Activated CD4-positive, alpha-beta T cell treated with anti-CD3 and anti-CD28 coated beads, Interleukin-2, amount 50 U/mL, for 24 hours (primary cell): ENCODE measurements around the gene AZGP1.
"Not testable (repeated sequence)": the region's sequence is repeated elsewhere in the genome, so short reads cannot be mapped to it uniquely, and the experiment has no call there.

Experiments used
- DNase-seq, 2 donors: peaks; one replicate each; pipeline ENCODE4 v3.0.0-alpha.2; 2020; ENCODE audit warnings: low read depth in 1 of 2, low spot score in 1 of 2

The AZGP1 gene

GRCh38 chr7:99997545-99998137 lies 21.8 kb upstream of the AZGP1 start:
- DNase-seq: peak; percentile 33 to 36

- no peak for DNase-seq
These were observed 21.1 kb upstream of the AZGP1 start for GRCh38 chr7:99996755-99997544.

GRCh38 chr7:99994819-99995218 lies 19.0 kb upstream of the AZGP1 start:
- DNase-seq: no peak

- no peak for DNase-seq
These were observed 16.7 kb upstream of the AZGP1 start for GRCh38 chr7:99992330-99993038.

GRCh38 chr7:99991543-99991942 lies 15.7 kb upstream of the AZGP1 start:
- not testable (repeated sequence) for DNase-seq

- no peak for DNase-seq
These were observed 14.6 kb upstream of the AZGP1 start for GRCh38 chr7:99990460-99990852.

GRCh38 chr7:99987846-99988245 lies 12.0 kb upstream of the AZGP1 start:
- no peak for DNase-seq

- not testable (repeated sequence) for DNase-seq
These were observed 11.5 kb upstream of the AZGP1 start for GRCh38 chr7:99987306-99987705.

GRCh38 chr7:99984593-99984992 lies 8.8 kb upstream of the AZGP1 start:
- no peak for DNase-seq

- DNase-seq: not testable (repeated sequence)
These were observed 5.2 kb upstream of the AZGP1 start for GRCh38 chr7:99981066-99981465.

- not testable (repeated sequence) for DNase-seq
These were observed 4.6 kb upstream of the AZGP1 start for GRCh38 chr7:99980448-99980872.

- peak; percentile 41 to 54 for DNase-seq
These were observed 4.0 kb upstream of the AZGP1 start for GRCh38 chr7:99979814-99980225.

GRCh38 chr7:99976626-99977025 lies 795 bp upstream of the AZGP1 start:
- DNase-seq: no peak

GRCh38 chr7:99974681-99975080 lies 1.1 kb downstream of the AZGP1 start:
- DNase-seq: no peak

- not testable (repeated sequence) for DNase-seq
These were observed 2.0 kb downstream of the AZGP1 start for GRCh38 chr7:99973817-99974216.

GRCh38 chr7:99971242-99971641 lies 4.6 kb downstream of the AZGP1 start:
- DNase-seq: no peak

GRCh38 chr7:99969813-99970212 lies 6.0 kb downstream of the AZGP1 start:
- DNase-seq: not testable (repeated sequence)

GRCh38 chr7:99969298-99969697 lies 6.5 kb downstream of the AZGP1 start:
- no peak for DNase-seq

GRCh38 chr7:99958564-99959227 lies 17.1 kb downstream of the AZGP1 start:
- no peak for DNase-seq

GRCh38 chr7:99955247-99955646 lies 20.6 kb downstream of the AZGP1 start:
- DNase-seq: no peak

GRCh38 chr7:99954643-99955042 lies 21.2 kb downstream of the AZGP1 start:
- DNase-seq: not testable (repeated sequence)
